Right lobe of liver (tissue), 6 donors: ENCODE data around the gene HIRA. TPM values are rescaled to one million over a fixed set of nuclear protein-coding genes. Genes with fewer than 3 reads are reported as not detected.
"Not testable (repeated sequence)": the region's sequence is repeated elsewhere in the genome, so short reads cannot be mapped to it uniquely, and the experiment has no call there.

Source experiments
- ATAC-seq, 4 donors: fragments of 200-7000 bp; cut with Tn5 transposase; one replicate each; pipeline ENCODE4 v1.9.1; 2020; ENCODE audit warnings: mild to moderate bottlenecking in 4 of 4, moderate library complexity in 4 of 4
- DNase-seq, 3 donors: peaks; one replicate each; pipeline ENCODE4 v3.0.0-alpha.2; 2020
- H3K27ac ChIP-seq, 3 donors: fragments of 200-600 bp; one replicate each; pipeline ENCODE4 v1.8.0; 2022
- H3K27me3 ChIP-seq, 2 donors: fragments of 200-600 bp; one replicate each; pipeline ENCODE4 v1.8.0; 2022
- H3K36me3 ChIP-seq, 4 donors: fragments of 200-600 bp; sonication (generic) in 1 of 4; one replicate each; pipeline versions ENCODE4 v1.5.1 to v1.8.0; 2017 to 2022; ENCODE audit warnings: control low read depth in 1 of 4
- H3K4me1 ChIP-seq, 4 donors: fragments of 200-600 bp; sonication (generic) in 1 of 4; one replicate each; pipeline versions ENCODE4 v1.5.1 to v1.8.0; 2017 to 2022; ENCODE audit warnings: control low read depth in 1 of 4
- H3K4me3 ChIP-seq, 3 donors: fragments of 200-600 bp; one replicate each; pipeline ENCODE4 v1.8.0; 2022
- H3K9me3 ChIP-seq, 4 donors: fragments of 200-600 bp; sonication (generic) in 1 of 4; one replicate each; pipeline versions ENCODE4 v1.5.1 to v1.8.0; 2017 to 2022; ENCODE audit warnings: control low read depth in 1 of 4
- CTCF ChIP-seq, 4 donors: fragments of 200-600 bp in 3 of 4; fragments of 450-650 bp in 1 of 4; IDR thresholded peaks; one replicate each; pipeline versions ENCODE4 v1.5.1 to v1.8.0; 2016 to 2022; ENCODE audit warnings: antibody characterized with exemption in 4 of 4, mild to moderate bottlenecking in 2 of 4
- POLR2A ChIP-seq: fragments of 450-650 bp; IDR thresholded peaks from one replicate; pipeline ENCODE4 v1.6.1; 2017; ENCODE audit warnings: antibody characterized with exemption, mild to moderate bottlenecking
- WGBS: methylation state at CpG from one replicate; pipeline ENCODE4 v1.1.6; 2018; ENCODE audit warnings: low coverage, low lambda C conversion rate; ENCODE audit not compliant: insufficient coverage; ENCODE audit errors: missing lambda C conversion rate; 5-methylcytosine and 5-hydroxymethylcytosine counted together
- intact Hi-C, 2 donors: fragments of 100-400 bp; cut with DNase I; formaldehyde crosslinking; loops; one replicate each; pipeline versions ENCODE4 v1.11.2 to v1.14.1; 2022
- total RNA-seq, 6 experiments: library from RNA; depleted of rRNA in 2 of 6; stranded (reverse); fragments of >200 nt in 2 of 6; fragmentation: NEBNext Ultra II Directional in 3 of 6; extraction: Animal tissue kit (Norgen Biotek cat#: 25700) in 3 of 6; gene quantifications; one replicate each; pipeline versions ENCODE4 v1.1.0 to v1.2.4, GENCODE V29; 2016 to 2023
- donor health status: DM: no; HTN: yes; CAD: no.
- donor health status: DM: no; HTN: no; CAD: no.
- donor health status: DM: no; HTN: no; CAD: no.
- donor health status: DM: no; HTN: yes; CAD: no.
- donor health status: DM: no; HTN: yes; CAD: no.

The HIRA gene
- total RNA-seq, 6 experiments from 2014 or later = 14.6 to 25.0 (median 17.8) TPM

- no peak overlapping the region for H3K27ac ChIP-seq
- no peak for TF ChIP-seq CTCF (IDR thresholded peaks at IDR 0.05)
- TF ChIP-seq POLR2A = no peak
- H3K27me3 ChIP-seq = no peaks in the 10 kb centered on the region
- peaks cover 0 to 40% (median 25%) of the 10 kb centered on the region in 4 donors for H3K36me3 ChIP-seq
- DNase-seq = no peak
- WGBS = 92% methylated on average over 4 of the region's 13 CpGs
- H3K9me3 ChIP-seq = peaks cover 0 to 3% (median 0%) of the 10 kb centered on the region in 4 donors
- H3K4me3 ChIP-seq = no peak overlapping the region
- intact Hi-C loops = no loop called here
- ATAC-seq = peak in 2 of 4 donors; percentile 30 to 45
- peaks cover 0 to under 1% (median 0%) of the 10 kb centered on the region in 4 donors for H3K4me1 ChIP-seq
These were observed 100.6 kb downstream of the HIRA start for GRCh38 chr22:19330865-19331418.

- H3K4me3 ChIP-seq, H3K9me3 ChIP-seq, ATAC-seq, H3K4me1 ChIP-seq, intact Hi-C loops, DNase-seq, H3K27ac ChIP-seq, H3K27me3 ChIP-seq: not testable (repeated sequence)
- H3K36me3 ChIP-seq = peaks cover 0 to 34% (median 23%) of the 10 kb centered on the region in 4 donors
- 68% methylated on average over 5 of the region's 5 CpGs for WGBS
These were observed 101.3 kb downstream of the HIRA start for GRCh38 chr22:19330205-19330604.

GRCh38 chr22:19329454-19329853 is 102.1 kb downstream of the HIRA start:
- Histone ChIP-seq H3K9me3 (no peaks in the 10 kb centered on the region), H3K4me3 (no peak overlapping the region), H3K27ac (no peak overlapping the region), H3K27me3 (no peaks in the 10 kb centered on the region), H3K36me3 (peaks cover 0 to 29% (median 20%) of the 10 kb centered on the region in 4 donors), H3K4me1 (no peaks in the 10 kb centered on the region)
- intact Hi-C loops = no loop called here
- 72% methylated on average over 2 of the region's 3 CpGs for WGBS
- TF ChIP-seq CTCF (IDR thresholded peaks at IDR 0.05) = no peak
- TF ChIP-seq POLR2A = no peak
- DNase-seq = no peak
- ATAC-seq = peak in 1 of 4 donors; percentile 24

- Histone ChIP-seq H3K36me3 (peaks cover 0 to 12% (median 5%) of the 10 kb centered on the region in 4 donors), H3K4me1 (no peaks in the 10 kb centered on the region), H3K27ac (no peak overlapping the region), H3K27me3 (no peaks in the 10 kb centered on the region), H3K9me3 (no peaks in the 10 kb centered on the region), H3K4me3 (no peak overlapping the region)
- TF ChIP-seq POLR2A (no peak), CTCF (IDR thresholded peaks at IDR 0.05) (no peak)
- intact Hi-C loops = no loop called here
- DNase-seq (no peak), ATAC-seq (peak in 1 of 4 donors; percentile 31)
- 87% methylated on average over 3 of the region's 5 CpGs for WGBS
These were observed 106.1 kb downstream of the HIRA start for GRCh38 chr22:19325296-19325948.

GRCh38 chr22:19323420-19323819 is 108.1 kb downstream of the HIRA start:
- H3K36me3 ChIP-seq, H3K27ac ChIP-seq, H3K4me1 ChIP-seq, intact Hi-C loops, DNase-seq, H3K27me3 ChIP-seq, H3K4me3 ChIP-seq, H3K9me3 ChIP-seq, ATAC-seq: not testable (repeated sequence)
- WGBS = 80% methylated on average over 3 of the region's 6 CpGs
